OCI-LY1 (cell line): ENCODE measurements around the gene NOSTRIN.

Experiments used
- CTCF ChIP-seq: fragments of 200-600 bp; sonication (generic), shearing (Covaris generic); IDR thresholded peaks from 2 replicates; pipeline ENCODE4 v1.5.1; 2017; ENCODE audit warnings: mild to moderate bottlenecking, antibody characterized with exemption, low read length, moderate library complexity, mixed read lengths
- EZH2 ChIP-seq: fragments of 200-600 bp; sonication (generic), shearing (Covaris generic); IDR thresholded peaks from 2 replicates; pipeline ENCODE4 v1.8.0; 2017; ENCODE audit warnings: borderline replicate concordance, mixed run types, mild to moderate bottlenecking, antibody characterized with exemption, low read length, moderate library complexity, mixed read lengths

DNA sequence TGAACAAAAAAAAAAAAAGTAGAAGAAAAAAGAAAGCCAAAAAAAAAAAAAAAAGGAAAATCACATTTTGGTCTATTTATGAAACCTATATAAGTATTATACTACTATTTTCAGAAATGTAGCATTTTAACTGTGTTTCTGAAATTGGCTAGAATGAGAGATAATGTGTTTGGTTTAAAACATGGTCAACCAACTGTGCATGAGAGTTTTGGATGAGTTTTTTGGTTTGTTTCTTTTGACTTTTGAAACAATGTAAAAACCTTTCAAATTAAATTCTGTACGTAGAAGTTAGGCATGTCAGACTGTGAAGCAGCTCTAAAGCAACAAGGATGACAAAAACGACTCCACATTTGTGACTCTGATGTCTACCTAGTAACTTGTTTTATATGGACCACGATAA, 53.2 kb downstream of the NOSTRIN start:
- TF ChIP-seq CTCF (no peak), EZH2 (no peak)
